Suprapubic skin (tissue), 4 donors: ENCODE results near the gene ESAM. TPM values are rescaled to one million over a fixed set of nuclear protein-coding genes. Genes with fewer than 3 reads are reported as not detected.
A peak's percentile ranks its signal among the peaks of the same experiment; 100 is the strongest.

ENCODE experiments used
- DNase-seq, 2 donors: peaks; one replicate each; pipeline ENCODE4 v3.0.0-alpha.2; 2019; ENCODE audit warnings: low spot score in 2 of 2
- H3K27ac ChIP-seq: fragments of 200-600 bp; sonication (generic); one replicate; pipeline ENCODE4 v1.5.1; 2019
- H3K27me3 ChIP-seq: fragments of 200-600 bp; sonication (generic); one replicate; pipeline ENCODE4 v1.5.1; 2019
- H3K36me3 ChIP-seq: fragments of 200-600 bp; sonication (generic); one replicate; pipeline ENCODE4 v1.5.1; 2019
- H3K4me1 ChIP-seq: fragments of 200-600 bp; sonication (generic); one replicate; pipeline ENCODE4 v1.5.1; 2019
- H3K4me3 ChIP-seq: fragments of 200-600 bp; sonication (generic); one replicate; pipeline ENCODE4 v1.5.1; 2019; ENCODE audit warnings: mild to moderate bottlenecking
- H3K9me3 ChIP-seq: fragments of 200-600 bp; sonication (generic); one replicate; pipeline ENCODE4 v1.5.1; 2019
- EP300 ChIP-seq: sonication (generic); formaldehyde crosslinking; IDR thresholded peaks from one replicate; pipeline ENCODE4 v1.6.1; 2017; ENCODE audit warnings: antibody characterized with exemption
- POLR2A ChIP-seq, 2 donors: fragments of 450-650 bp; IDR thresholded peaks; one replicate each; pipeline ENCODE4 v1.6.1; 2017; ENCODE audit warnings: antibody characterized with exemption in 2 of 2, mild to moderate bottlenecking in 2 of 2, moderate library complexity in 2 of 2
- POLR2AphosphoS5 ChIP-seq, 3 donors: sonication (generic); formaldehyde crosslinking; IDR thresholded peaks; one replicate each; pipeline ENCODE4 v1.6.1; 2017; ENCODE audit warnings: antibody characterized with exemption in 3 of 3
- WGBS: methylation state at CpG from one replicate; pipeline ENCODE4 v1.1.5; 2018; 5-methylcytosine and 5-hydroxymethylcytosine counted together
- total RNA-seq, 4 donors: library from RNA; depleted of rRNA; stranded (reverse); fragments of >200 nt; gene quantifications; one replicate each; pipeline ENCODE4 v1.1.0, GENCODE V29; 2016
- TF ChIP-seq, protein P1 (sequence below), 2 donors: fragments of 200-600 bp in 1 of 2; fragments of 450-650 bp in 1 of 2; sonication (generic) in 1 of 2; IDR thresholded peaks; one replicate each; pipeline ENCODE4 v1.5.1; 2016 to 2019; ENCODE audit warnings: antibody characterized with exemption in 2 of 2, mild to moderate bottlenecking in 1 of 2, moderate library complexity in 1 of 2

The ESAM gene
- total RNA-seq, 4 donors from 2014 or later: 11.0 to 26.5 (median 15.6) TPM

DNA sequence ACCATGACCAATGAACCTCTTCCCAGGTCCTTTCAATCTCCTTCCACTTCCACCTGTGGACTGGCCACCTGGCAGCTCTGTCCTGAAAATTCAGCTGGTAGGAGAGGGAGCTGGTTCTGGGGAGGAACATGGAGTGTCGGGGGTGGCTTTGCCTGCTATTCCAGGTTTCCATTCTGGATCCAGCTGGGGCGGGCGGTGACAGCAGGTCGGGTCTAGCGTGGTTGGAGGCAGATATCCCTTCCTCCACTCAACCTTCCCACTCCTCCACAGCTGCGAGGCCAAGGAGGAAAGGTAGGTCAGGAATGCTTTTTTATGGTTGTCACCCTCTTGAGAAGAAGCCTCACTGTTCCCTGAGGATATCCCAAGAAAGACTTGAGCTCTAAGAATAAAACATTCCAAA is 19.0 kb downstream of the ESAM start:
- 62% methylated on average over 6 of the region's 6 CpGs for WGBS
- Histone ChIP-seq H3K4me3 (no peak overlapping the region), H3K9me3 (no peaks in the 10 kb centered on the region), H3K36me3 (no peaks in the 10 kb centered on the region), H3K27me3 (peaks cover 85% of the 10 kb centered on the region), H3K27ac (no peak overlapping the region), H3K4me1 (peaks cover 41% of the 10 kb centered on the region)
- DNase-seq: no peak
- TF ChIP-seq EP300: no peak
- TF ChIP-seq POLR2A (IDR thresholded peaks at IDR 0.05): no peak

GRCh38 chr11:124742555-124742954 is 19.5 kb downstream of the ESAM start:
- H3K27ac ChIP-seq: no peak overlapping the region
- H3K27me3 ChIP-seq: peaks cover 85% of the 10 kb centered on the region
- H3K9me3 ChIP-seq: no peaks in the 10 kb centered on the region
- TF ChIP-seq EP300: no peak
- TF ChIP-seq, protein P1, sequence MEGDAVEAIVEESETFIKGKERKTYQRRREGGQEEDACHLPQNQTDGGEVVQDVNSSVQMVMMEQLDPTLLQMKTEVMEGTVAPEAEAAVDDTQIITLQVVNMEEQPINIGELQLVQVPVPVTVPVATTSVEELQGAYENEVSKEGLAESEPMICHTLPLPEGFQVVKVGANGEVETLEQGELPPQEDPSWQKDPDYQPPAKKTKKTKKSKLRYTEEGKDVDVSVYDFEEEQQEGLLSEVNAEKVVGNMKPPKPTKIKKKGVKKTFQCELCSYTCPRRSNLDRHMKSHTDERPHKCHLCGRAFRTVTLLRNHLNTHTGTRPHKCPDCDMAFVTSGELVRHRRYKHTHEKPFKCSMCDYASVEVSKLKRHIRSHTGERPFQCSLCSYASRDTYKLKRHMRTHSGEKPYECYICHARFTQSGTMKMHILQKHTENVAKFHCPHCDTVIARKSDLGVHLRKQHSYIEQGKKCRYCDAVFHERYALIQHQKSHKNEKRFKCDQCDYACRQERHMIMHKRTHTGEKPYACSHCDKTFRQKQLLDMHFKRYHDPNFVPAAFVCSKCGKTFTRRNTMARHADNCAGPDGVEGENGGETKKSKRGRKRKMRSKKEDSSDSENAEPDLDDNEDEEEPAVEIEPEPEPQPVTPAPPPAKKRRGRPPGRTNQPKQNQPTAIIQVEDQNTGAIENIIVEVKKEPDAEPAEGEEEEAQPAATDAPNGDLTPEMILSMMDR (IDR thresholded peaks at IDR 0.05): no peak
- no peak for TF ChIP-seq POLR2A (IDR thresholded peaks at IDR 0.05)
- no peak for TF ChIP-seq POLR2AphosphoS5 (IDR thresholded peaks at IDR 0.05)
- no peaks in the 10 kb centered on the region for H3K36me3 ChIP-seq
- WGBS: 65% methylated on average over 2 of the region's 2 CpGs
- H3K4me1 ChIP-seq: peaks cover 41% of the 10 kb centered on the region
- no peak overlapping the region for H3K4me3 ChIP-seq
- DNase-seq: no peak

- 2% methylated on average over 10 of the region's 37 CpGs for WGBS
- H3K4me1 ChIP-seq: peaks cover 22% of the 10 kb centered on the region
- H3K36me3 ChIP-seq: no peaks in the 10 kb centered on the region
- H3K9me3 ChIP-seq: no peaks in the 10 kb centered on the region
- H3K4me3 ChIP-seq: peak overlapping the region; percentile 64
- H3K27me3 ChIP-seq: peaks cover 75% of the 10 kb centered on the region
- no peak overlapping the region for H3K27ac ChIP-seq
- peak in 1 of 2 donors; percentile 73 for DNase-seq
- TF ChIP-seq POLR2A (IDR thresholded peaks at IDR 0.05): no peak
- TF ChIP-seq, protein P1 (IDR thresholded peaks at IDR 0.05): peak in 1 of 2 donors; percentile 60
These were observed 21.7 kb downstream of the ESAM start for GRCh38 chr11:124740277-124740882.

DNA sequence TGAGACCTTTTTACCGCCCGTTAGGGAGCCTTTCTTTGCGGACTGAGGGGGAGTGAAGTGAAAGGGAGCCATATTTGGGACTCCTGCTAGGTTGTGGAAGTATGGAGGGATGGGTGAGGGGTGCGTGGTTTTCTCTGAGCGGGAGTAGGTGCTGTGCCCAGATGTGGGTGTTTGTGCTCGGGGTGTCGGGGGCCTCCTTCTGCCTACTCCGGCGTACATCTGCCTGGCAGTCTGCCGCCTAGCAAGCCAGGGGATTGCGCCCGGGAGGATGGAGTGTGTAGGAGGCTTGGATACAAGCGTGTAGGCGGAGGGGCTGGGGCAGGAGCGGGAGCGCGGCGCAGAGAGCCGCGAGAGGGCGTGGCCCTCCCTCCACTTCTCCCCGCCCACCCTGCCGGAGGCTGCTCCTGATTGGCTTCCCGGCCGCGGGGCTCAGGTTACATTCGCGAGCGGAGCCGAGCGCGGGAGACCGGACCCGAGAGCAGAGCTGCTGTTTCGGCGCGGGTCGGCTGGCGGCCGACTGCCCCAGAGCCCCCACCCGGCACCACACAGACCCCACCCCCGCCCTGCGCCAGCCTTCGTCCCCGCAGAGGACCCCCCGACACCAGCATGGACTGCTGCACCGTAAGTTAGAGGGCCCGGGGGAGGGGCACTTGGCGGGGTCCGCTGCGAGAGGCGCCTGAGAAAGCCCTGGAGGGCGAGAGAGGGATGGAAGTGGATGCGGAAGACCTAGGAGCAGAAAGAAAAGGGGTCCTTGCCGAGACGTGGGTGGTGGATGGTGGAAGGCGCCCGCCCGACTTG is 22.4 kb downstream of the ESAM start, which contains the start of gene NRGN:
Gene NRGN, plus strand, starts transcription at position 464 of the 798 bp plus-strand sequence. Its CDS starts 143 bp downstream, at position 607.
- DNase-seq: peak; percentile 93 to 95
- TF ChIP-seq, protein P1 (IDR thresholded peaks at IDR 0.05): no peak
- TF ChIP-seq EP300: no peak
- TF ChIP-seq POLR2A (IDR thresholded peaks at IDR 0.05): no peak
- TF ChIP-seq POLR2AphosphoS5 (IDR thresholded peaks at IDR 0.05): no peak
- no peaks in the 10 kb centered on the region for H3K36me3 ChIP-seq
- no peaks in the 10 kb centered on the region for H3K9me3 ChIP-seq
- H3K27ac ChIP-seq: no peak within 1 kb of the TSS
- peak within 1 kb of the TSS; percentile 64 for H3K4me3 ChIP-seq
- H3K4me1 ChIP-seq: peaks cover 20% of the 10 kb centered on the region
- WGBS: 2% methylated on average over 42 of the region's 59 CpGs
- H3K27me3 ChIP-seq: peaks cover 68% of the 10 kb centered on the region

DNA sequence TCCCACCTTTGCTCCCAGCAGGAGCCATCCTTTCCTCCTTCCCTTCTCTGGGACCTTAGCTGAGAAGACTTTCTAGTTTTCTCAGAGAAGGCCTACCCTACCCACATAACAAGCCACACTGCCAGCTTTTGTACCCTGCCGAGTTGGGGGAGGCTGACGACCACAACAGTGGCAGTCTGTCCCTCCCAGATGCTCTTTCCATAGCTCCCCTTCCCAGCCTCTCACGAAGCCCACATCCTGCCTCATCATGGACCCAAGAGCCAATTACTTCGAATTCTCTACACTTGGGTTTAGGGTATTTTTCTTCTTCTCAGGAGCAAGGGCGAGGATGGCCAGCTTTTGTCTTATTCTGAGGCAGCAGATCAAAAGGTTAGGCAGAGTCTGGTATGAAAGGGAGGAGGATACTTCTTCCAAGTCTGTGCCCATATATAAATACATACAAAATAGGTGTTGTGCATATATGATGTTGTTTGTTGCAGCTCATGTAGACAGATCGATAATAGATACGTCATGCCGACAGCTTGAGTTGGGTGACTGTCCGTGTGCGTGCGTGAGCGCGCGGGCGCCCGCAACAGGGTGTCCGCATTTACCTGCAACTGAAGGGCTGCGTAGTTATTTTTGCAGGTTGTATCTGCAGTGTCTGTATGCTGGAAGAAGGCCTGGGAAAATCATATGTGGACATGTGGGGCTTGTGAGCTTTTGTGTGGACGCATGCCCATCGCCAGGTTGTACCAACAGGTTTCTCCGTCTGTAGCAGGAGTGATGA is 23.2 kb downstream of the ESAM start:
- Histone ChIP-seq H3K4me1 (peaks cover 20% of the 10 kb centered on the region), H3K27me3 (peaks cover 60% of the 10 kb centered on the region), H3K4me3 (peak overlapping the region; percentile 64), H3K9me3 (no peaks in the 10 kb centered on the region), H3K27ac (no peak overlapping the region), H3K36me3 (no peaks in the 10 kb centered on the region)
- WGBS: 67% methylated on average over 21 of the region's 21 CpGs
- TF ChIP-seq, protein P1 (IDR thresholded peaks at IDR 0.05): no peak
- TF ChIP-seq EP300 (no peak), POLR2AphosphoS5 (IDR thresholded peaks at IDR 0.05) (no peak), POLR2A (IDR thresholded peaks at IDR 0.05) (no peak)
- DNase-seq: no peak
